ENCODE results near the gene RIPPLY2.

DNA sequence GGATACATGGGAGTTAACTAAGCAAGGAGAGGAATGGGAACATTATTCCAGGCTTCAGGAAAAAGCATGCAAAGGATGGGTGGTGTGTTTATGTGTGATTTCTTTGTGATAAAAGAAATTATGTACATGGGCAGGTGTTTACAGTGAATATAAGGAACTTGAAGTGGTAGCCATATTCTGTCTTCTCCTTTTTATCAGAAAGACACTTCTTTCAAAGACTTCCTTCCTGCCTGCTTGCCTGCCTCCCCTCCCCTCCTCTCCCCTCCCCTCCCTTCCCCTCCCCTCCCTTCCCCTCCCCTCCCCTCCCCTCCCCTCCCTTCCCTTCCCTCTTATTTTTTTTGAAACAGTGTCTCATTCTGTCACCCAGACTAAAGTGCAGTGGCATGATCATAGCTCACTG, 20.7 kb downstream of the RIPPLY2 start:
- TF ChIP-seq POLR2A (IDR thresholded peaks at IDR 0.05; ENCODE audit: low read depth, low read length) (no peak), POLR2AphosphoS5 (IDR thresholded peaks at IDR 0.05; ENCODE audit: insufficient read depth, low read depth, low read length) (no peak), EZH2 (IDR thresholded peaks at IDR 0.05; ENCODE audit: borderline replicate concordance, low read depth, low read length, severe bottlenecking) (no peak), JUN (IDR thresholded peaks at IDR 0.05; ENCODE audit: borderline replicate concordance, insufficient read depth, insufficient read length, low read depth) (no peak)
- TF ChIP-seq, protein P1, sequence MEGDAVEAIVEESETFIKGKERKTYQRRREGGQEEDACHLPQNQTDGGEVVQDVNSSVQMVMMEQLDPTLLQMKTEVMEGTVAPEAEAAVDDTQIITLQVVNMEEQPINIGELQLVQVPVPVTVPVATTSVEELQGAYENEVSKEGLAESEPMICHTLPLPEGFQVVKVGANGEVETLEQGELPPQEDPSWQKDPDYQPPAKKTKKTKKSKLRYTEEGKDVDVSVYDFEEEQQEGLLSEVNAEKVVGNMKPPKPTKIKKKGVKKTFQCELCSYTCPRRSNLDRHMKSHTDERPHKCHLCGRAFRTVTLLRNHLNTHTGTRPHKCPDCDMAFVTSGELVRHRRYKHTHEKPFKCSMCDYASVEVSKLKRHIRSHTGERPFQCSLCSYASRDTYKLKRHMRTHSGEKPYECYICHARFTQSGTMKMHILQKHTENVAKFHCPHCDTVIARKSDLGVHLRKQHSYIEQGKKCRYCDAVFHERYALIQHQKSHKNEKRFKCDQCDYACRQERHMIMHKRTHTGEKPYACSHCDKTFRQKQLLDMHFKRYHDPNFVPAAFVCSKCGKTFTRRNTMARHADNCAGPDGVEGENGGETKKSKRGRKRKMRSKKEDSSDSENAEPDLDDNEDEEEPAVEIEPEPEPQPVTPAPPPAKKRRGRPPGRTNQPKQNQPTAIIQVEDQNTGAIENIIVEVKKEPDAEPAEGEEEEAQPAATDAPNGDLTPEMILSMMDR (IDR thresholded peaks at IDR 0.05; ENCODE audit: extremely low read depth in 1 of 2, insufficient read depth in 1 of 2, low read depth in 1 of 2, low read length in 2 of 2) = no peak
